MM.1S (cell line): ENCODE measurements around the gene TUBA3E.
"Not testable (repeated sequence)": the region's sequence is repeated elsewhere in the genome, so short reads cannot be mapped to it uniquely, and the experiment has no call there.

Experiments used
- DNase-seq: peaks from one replicate; pipeline ENCODE4 v3.0.0-alpha.2; 2015
- H2AFZ ChIP-seq: fragments of 300-600 bp; sonication (generic); 2 replicates; pipeline ENCODE4 v1.6.0; 2016; ENCODE audit warnings: antibody characterized with exemption, low read length
- H3F3A ChIP-seq: fragments of 300-600 bp; sonication (generic); 2 replicates; pipeline ENCODE4 v1.6.1; 2016; ENCODE audit warnings: mild to moderate bottlenecking, antibody characterized with exemption, low read length, moderate library complexity, mixed read lengths; ENCODE audit not compliant: insufficient read depth
- H3K27ac ChIP-seq: fragments of 300-600 bp; sonication (generic); 2 replicates; pipeline ENCODE4 v1.5.1; 2016; ENCODE audit warnings: mild to moderate bottlenecking, low read length
- H3K27me3 ChIP-seq: fragments of 300-600 bp; sonication (generic); replicated peaks from 2 replicates; pipeline ENCODE4 v1.6.0; 2016; ENCODE audit warnings: low read length; ENCODE audit not compliant: insufficient read depth
- H3K36me3 ChIP-seq: fragments of 300-600 bp; sonication (generic); replicated peaks from 2 replicates; pipeline ENCODE4 v1.6.1; 2016; ENCODE audit warnings: mild to moderate bottlenecking, low read length, mixed read lengths; ENCODE audit not compliant: insufficient read depth
- H3K4me1 ChIP-seq: fragments of 300-600 bp; sonication (generic); 2 replicates; pipeline ENCODE4 v1.6.1; 2016; ENCODE audit warnings: low read length, mixed read lengths
- H3K4me2 ChIP-seq: fragments of 300-600 bp; sonication (generic); 2 replicates; pipeline ENCODE4 v1.6.0; 2016; ENCODE audit warnings: low read depth, low read length
- H3K4me3 ChIP-seq: fragments of 300-600 bp; sonication (generic); 2 replicates; pipeline ENCODE4 v1.5.1; 2016; ENCODE audit warnings: low read length, mixed read lengths
- H3K79me2 ChIP-seq: fragments of 300-600 bp; sonication (generic); 2 replicates; pipeline ENCODE4 v1.6.1; 2016; ENCODE audit warnings: mixed run types, low read length, mixed read lengths
- H3K9ac ChIP-seq: fragments of 300-600 bp; sonication (generic); 2 replicates; pipeline ENCODE4 v1.6.1; 2016; ENCODE audit warnings: low read length, mixed read lengths
- H3K9me2 ChIP-seq: fragments of 300-600 bp; sonication (generic); replicated peaks from 2 replicates; pipeline ENCODE4 v1.6.1; 2016; ENCODE audit warnings: mild to moderate bottlenecking, low read length, mixed read lengths; ENCODE audit not compliant: insufficient read depth
- H3K9me3 ChIP-seq: fragments of 300-600 bp; sonication (generic); replicated peaks from 2 replicates; pipeline ENCODE4 v1.6.1; 2016; ENCODE audit warnings: mild to moderate bottlenecking, low read length, mixed read lengths; ENCODE audit not compliant: insufficient read depth
- H4K20me1 ChIP-seq: fragments of 300-600 bp; sonication (generic); 2 replicates; pipeline ENCODE4 v1.6.1; 2016; ENCODE audit warnings: mild to moderate bottlenecking, low read length, moderate library complexity, mixed read lengths; ENCODE audit not compliant: insufficient read depth
- CTCF ChIP-seq: fragments of 300-600 bp; sonication (generic); IDR thresholded peaks from 2 replicates; pipeline ENCODE4 v1.5.1; 2016; ENCODE audit warnings: antibody characterized with exemption, low read length, mixed read lengths
- EZH2 ChIP-seq: fragments of 300-600 bp; sonication (generic); optimal IDR thresholded peaks from 2 replicates; pipeline ENCODE3; 2017; ENCODE audit warnings: low read depth, mild to moderate bottlenecking, antibody characterized with exemption, low read length, mixed read lengths
- EZH2phosphoT487 ChIP-seq: fragments of 300-600 bp; sonication (generic); IDR thresholded peaks from 2 replicates; pipeline ENCODE4 v1.6.1; 2018; ENCODE audit warnings: antibody characterized with exemption, low read length

TUBA3E gene

DNA sequence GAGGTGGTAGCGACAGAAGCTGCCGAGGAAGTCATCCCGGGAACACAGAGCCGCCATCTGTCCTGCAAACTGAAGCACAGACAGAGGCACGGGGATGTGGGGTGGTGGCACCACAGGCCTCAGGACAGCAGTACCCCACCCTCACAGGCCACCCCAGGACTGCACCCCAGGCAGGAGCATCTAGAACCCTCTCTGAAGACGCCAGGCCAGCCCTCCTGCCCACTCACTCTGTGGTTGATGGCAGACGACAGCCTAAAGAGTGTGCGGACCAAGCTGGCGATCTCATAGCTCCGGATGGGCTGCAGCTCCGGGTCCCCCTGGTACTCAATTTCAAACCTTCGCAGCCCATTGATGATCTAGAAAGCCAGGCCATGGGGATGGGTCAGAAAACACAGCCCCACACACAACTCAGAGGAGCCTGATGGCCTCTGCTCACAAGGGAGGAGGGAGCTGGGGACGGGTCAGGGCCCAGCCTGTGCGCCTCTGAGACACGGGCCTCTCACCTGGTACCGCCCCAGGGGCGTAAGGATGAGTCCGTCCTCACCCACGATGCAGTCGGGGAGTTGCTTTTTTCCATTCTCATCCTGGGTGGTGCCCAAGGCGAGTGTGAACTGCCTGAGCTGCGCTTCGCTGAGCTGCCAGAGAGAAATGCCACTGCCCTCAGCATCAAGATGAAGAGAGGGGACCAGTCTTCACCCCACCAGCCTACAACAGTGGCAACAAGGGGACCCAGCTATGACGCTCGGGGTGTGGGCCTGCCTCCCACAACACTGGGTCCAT is 45.2 kb downstream of the TUBA3E start:
- Histone ChIP-seq H3K27me3 (no peaks in the 10 kb centered on the region), H3K4me2 (no peak overlapping the region), H3K9ac (no peak overlapping the region)

GRCh38 chr2:130152136-130152815 is 46.0 kb downstream of the TUBA3E start:
- H3K9ac ChIP-seq: not testable (repeated sequence)

More for the DNA sequence above, 45.2 kb downstream of the TUBA3E start:
- Histone ChIP-seq H3K27ac (no peak overlapping the region), H3K9me2 (no peaks in the 10 kb centered on the region), H3K9me3 (no peaks in the 10 kb centered on the region), H4K20me1 (no peaks in the 10 kb centered on the region), H3K36me3 (no peaks in the 10 kb centered on the region), H3F3A (no peaks in the 10 kb centered on the region), H2AFZ (no peak overlapping the region), H3K4me1 (no peaks in the 10 kb centered on the region), H3K4me3 (no peak overlapping the region), H3K79me2 (no peaks in the 10 kb centered on the region)
- DNase-seq: no peak
- TF ChIP-seq EZH2phosphoT487 (no peak), CTCF (no peak), EZH2 (no peak)

GRCh38 chr2:130151145-130151512 is 47.1 kb downstream of the TUBA3E start:
- not testable (repeated sequence) for H2AFZ ChIP-seq, H3K4me2 ChIP-seq, H3K9ac ChIP-seq, H3K9me3 ChIP-seq, H3K27ac ChIP-seq, H3K27me3 ChIP-seq, H3K36me3 ChIP-seq, DNase-seq, H3K4me1 ChIP-seq, H3K9me2 ChIP-seq, H3K4me3 ChIP-seq, H4K20me1 ChIP-seq, H3K79me2 ChIP-seq, H3F3A ChIP-seq

More at GRCh38 chr2:130152136-130152815, 46.0 kb downstream of the TUBA3E start:
- not testable (repeated sequence) for H3K27me3 ChIP-seq, H4K20me1 ChIP-seq, DNase-seq, H3K4me2 ChIP-seq, H3K79me2 ChIP-seq, H3K4me3 ChIP-seq, H3K9me2 ChIP-seq, H3K4me1 ChIP-seq, H3K36me3 ChIP-seq, H3K27ac ChIP-seq, H3K9me3 ChIP-seq, H3F3A ChIP-seq, H2AFZ ChIP-seq

GRCh38 chr2:130150181-130151144 is 47.8 kb downstream of the TUBA3E start:
- no peak for DNase-seq
- Histone ChIP-seq H3K4me1 (no peaks in the 10 kb centered on the region), H3K27ac (no peak overlapping the region), H3K9me2 (no peaks in the 10 kb centered on the region), H2AFZ (no peak overlapping the region), H4K20me1 (no peaks in the 10 kb centered on the region), H3K9me3 (no peaks in the 10 kb centered on the region), H3K79me2 (no peaks in the 10 kb centered on the region), H3F3A (no peaks in the 10 kb centered on the region), H3K4me2 (no peak overlapping the region), H3K9ac (no peak overlapping the region), H3K36me3 (no peaks in the 10 kb centered on the region), H3K27me3 (no peaks in the 10 kb centered on the region), H3K4me3 (no peak overlapping the region)
- TF ChIP-seq CTCF: no peak
- no peak for TF ChIP-seq EZH2phosphoT487

DNA sequence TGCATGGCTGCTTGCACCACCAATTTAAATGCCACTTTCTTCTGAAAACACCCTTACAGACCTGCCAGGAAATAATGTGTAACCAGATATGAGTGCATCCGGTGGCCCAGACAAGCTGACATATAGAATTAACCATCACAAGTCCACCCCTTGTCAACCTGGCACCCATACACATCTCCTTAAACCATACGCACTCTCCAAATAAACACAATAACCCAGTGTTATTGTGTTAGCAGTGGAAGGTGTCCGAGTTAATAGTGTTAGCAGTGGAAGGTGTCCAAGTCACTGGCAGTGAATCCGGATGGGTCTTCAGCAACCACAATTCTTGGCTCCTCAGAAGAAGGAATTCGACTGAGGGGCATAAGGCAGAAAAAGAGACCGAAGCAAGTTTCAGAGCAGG is 49.7 kb downstream of the TUBA3E start:
- H3K9me3 ChIP-seq, H3K36me3 ChIP-seq, DNase-seq, H3F3A ChIP-seq, H3K4me3 ChIP-seq, H3K4me2 ChIP-seq, H3K9me2 ChIP-seq, H3K27me3 ChIP-seq, H3K27ac ChIP-seq, H3K9ac ChIP-seq, H2AFZ ChIP-seq, H3K4me1 ChIP-seq, H3K79me2 ChIP-seq, H4K20me1 ChIP-seq: not testable (repeated sequence)
